Prostate gland (tissue), 2 donors: ENCODE results near the gene GRAMD1B.

ENCODE experiments used
- POLR2A ChIP-seq: fragments of 450-650 bp; IDR thresholded peaks from one replicate; pipeline ENCODE4 v1.6.1; 2016; ENCODE audit warnings: antibody characterized with exemption, mild to moderate bottlenecking
- POLR2AphosphoS5 ChIP-seq: sonication (generic); formaldehyde crosslinking; IDR thresholded peaks from one replicate; pipeline ENCODE4 v1.6.1; 2017; ENCODE audit warnings: antibody characterized with exemption
- TF ChIP-seq, protein P1 (sequence below), 4 experiments: fragments of 200-600 bp in 2 of 4; fragments of 450-650 bp in 2 of 4; sonication (generic) in 2 of 4; IDR thresholded peaks; 1 replicate in 3 of 4; 2 replicates in 1 of 4; pipeline ENCODE4 v1.5.1; 2016 to 2019; ENCODE audit warnings: antibody characterized with exemption in 4 of 4, mild to moderate bottlenecking in 2 of 4, moderate library complexity in 2 of 4

GRCh38 chr11:123531325-123531724 is 101.3 kb downstream of the GRAMD1B start:
- TF ChIP-seq, protein P1, sequence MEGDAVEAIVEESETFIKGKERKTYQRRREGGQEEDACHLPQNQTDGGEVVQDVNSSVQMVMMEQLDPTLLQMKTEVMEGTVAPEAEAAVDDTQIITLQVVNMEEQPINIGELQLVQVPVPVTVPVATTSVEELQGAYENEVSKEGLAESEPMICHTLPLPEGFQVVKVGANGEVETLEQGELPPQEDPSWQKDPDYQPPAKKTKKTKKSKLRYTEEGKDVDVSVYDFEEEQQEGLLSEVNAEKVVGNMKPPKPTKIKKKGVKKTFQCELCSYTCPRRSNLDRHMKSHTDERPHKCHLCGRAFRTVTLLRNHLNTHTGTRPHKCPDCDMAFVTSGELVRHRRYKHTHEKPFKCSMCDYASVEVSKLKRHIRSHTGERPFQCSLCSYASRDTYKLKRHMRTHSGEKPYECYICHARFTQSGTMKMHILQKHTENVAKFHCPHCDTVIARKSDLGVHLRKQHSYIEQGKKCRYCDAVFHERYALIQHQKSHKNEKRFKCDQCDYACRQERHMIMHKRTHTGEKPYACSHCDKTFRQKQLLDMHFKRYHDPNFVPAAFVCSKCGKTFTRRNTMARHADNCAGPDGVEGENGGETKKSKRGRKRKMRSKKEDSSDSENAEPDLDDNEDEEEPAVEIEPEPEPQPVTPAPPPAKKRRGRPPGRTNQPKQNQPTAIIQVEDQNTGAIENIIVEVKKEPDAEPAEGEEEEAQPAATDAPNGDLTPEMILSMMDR (IDR thresholded peaks at IDR 0.05), result no peak
- no peak for TF ChIP-seq POLR2A
- no peak for TF ChIP-seq POLR2AphosphoS5
